ENCODE results near the gene PBX1.

The PBX1 gene

GRCh38 chr1:164673584-164674214 is 114.7 kb downstream of the PBX1 start:
- no peak overlapping the region for H3K4me3 ChIP-seq (ENCODE audit: low read length)
- DNase-seq: no peak
- H3K9ac ChIP-seq (ENCODE audit: low read length): no peak overlapping the region
- no peak overlapping the region for H3K4me2 ChIP-seq (ENCODE audit: low read depth, low read length)
- no peaks in the 10 kb centered on the region for H3K9me3 ChIP-seq (replicated peaks; ENCODE audit: insufficient read depth, low read length)
- no peak overlapping the region for H2AFZ ChIP-seq (ENCODE audit: low read length)
- H3K27ac ChIP-seq (ENCODE audit: low read length): no peak overlapping the region
- H4K20me1 ChIP-seq (ENCODE audit: insufficient read depth, low read length): no peaks in the 10 kb centered on the region
- H3K36me3 ChIP-seq (replicated peaks; ENCODE audit: insufficient read depth, low read length): no peaks in the 10 kb centered on the region
- TF ChIP-seq EZH2phosphoT487 (IDR thresholded peaks at IDR 0.05; ENCODE audit: low read length) (no peak), EZH2 (optimal IDR thresholded peaks at IDR 0.05; ENCODE audit: low read depth, low read length) (no peak)
- TF ChIP-seq, protein P1, sequence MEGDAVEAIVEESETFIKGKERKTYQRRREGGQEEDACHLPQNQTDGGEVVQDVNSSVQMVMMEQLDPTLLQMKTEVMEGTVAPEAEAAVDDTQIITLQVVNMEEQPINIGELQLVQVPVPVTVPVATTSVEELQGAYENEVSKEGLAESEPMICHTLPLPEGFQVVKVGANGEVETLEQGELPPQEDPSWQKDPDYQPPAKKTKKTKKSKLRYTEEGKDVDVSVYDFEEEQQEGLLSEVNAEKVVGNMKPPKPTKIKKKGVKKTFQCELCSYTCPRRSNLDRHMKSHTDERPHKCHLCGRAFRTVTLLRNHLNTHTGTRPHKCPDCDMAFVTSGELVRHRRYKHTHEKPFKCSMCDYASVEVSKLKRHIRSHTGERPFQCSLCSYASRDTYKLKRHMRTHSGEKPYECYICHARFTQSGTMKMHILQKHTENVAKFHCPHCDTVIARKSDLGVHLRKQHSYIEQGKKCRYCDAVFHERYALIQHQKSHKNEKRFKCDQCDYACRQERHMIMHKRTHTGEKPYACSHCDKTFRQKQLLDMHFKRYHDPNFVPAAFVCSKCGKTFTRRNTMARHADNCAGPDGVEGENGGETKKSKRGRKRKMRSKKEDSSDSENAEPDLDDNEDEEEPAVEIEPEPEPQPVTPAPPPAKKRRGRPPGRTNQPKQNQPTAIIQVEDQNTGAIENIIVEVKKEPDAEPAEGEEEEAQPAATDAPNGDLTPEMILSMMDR (IDR thresholded peaks at IDR 0.05; ENCODE audit: low read length): peak; percentile 56
- no peaks in the 10 kb centered on the region for H3K79me2 ChIP-seq (ENCODE audit: low read length)
- no peaks in the 10 kb centered on the region for H3K9me2 ChIP-seq (replicated peaks; ENCODE audit: insufficient read depth, low read length)
- H3K27me3 ChIP-seq (replicated peaks; ENCODE audit: insufficient read depth, low read length): no peaks in the 10 kb centered on the region
- no peaks in the 10 kb centered on the region for H3K4me1 ChIP-seq (ENCODE audit: low read length)
- no peaks in the 10 kb centered on the region for H3F3A ChIP-seq (ENCODE audit: insufficient read depth, low read length)

- Histone ChIP-seq H2AFZ (ENCODE audit: low read length) (no peak overlapping the region), H3K4me3 (ENCODE audit: low read length) (no peak overlapping the region), H3F3A (ENCODE audit: insufficient read depth, low read length) (no peaks in the 10 kb centered on the region), H3K4me1 (ENCODE audit: low read length) (no peaks in the 10 kb centered on the region), H3K4me2 (ENCODE audit: low read depth, low read length) (no peak overlapping the region), H4K20me1 (ENCODE audit: insufficient read depth, low read length) (no peaks in the 10 kb centered on the region), H3K27ac (ENCODE audit: low read length) (no peak overlapping the region), H3K9me3 (replicated peaks; ENCODE audit: insufficient read depth, low read length) (no peaks in the 10 kb centered on the region), H3K9ac (ENCODE audit: low read length) (no peak overlapping the region), H3K27me3 (replicated peaks; ENCODE audit: insufficient read depth, low read length) (no peaks in the 10 kb centered on the region), H3K79me2 (ENCODE audit: low read length) (no peaks in the 10 kb centered on the region), H3K9me2 (replicated peaks; ENCODE audit: insufficient read depth, low read length) (no peaks in the 10 kb centered on the region), H3K36me3 (replicated peaks; ENCODE audit: insufficient read depth, low read length) (no peaks in the 10 kb centered on the region)
- DNase-seq: no peak
- TF ChIP-seq EZH2 (optimal IDR thresholded peaks at IDR 0.05; ENCODE audit: low read depth, low read length): no peak
- TF ChIP-seq EZH2phosphoT487 (IDR thresholded peaks at IDR 0.05; ENCODE audit: low read length): no peak
- TF ChIP-seq, protein P1 (IDR thresholded peaks at IDR 0.05; ENCODE audit: low read length): no peak
Measured at GRCh38 chr1:164675342-164675904, 116.4 kb downstream of the PBX1 start.

GRCh38 chr1:164678136-164678700 is 119.2 kb downstream of the PBX1 start:
- no peak overlapping the region for H3K27ac ChIP-seq (ENCODE audit: low read length)
- no peaks in the 10 kb centered on the region for H3K4me1 ChIP-seq (ENCODE audit: low read length)
- H3K4me3 ChIP-seq (ENCODE audit: low read length): no peak overlapping the region
- H4K20me1 ChIP-seq (ENCODE audit: insufficient read depth, low read length): no peaks in the 10 kb centered on the region
- H2AFZ ChIP-seq (ENCODE audit: low read length): no peak overlapping the region
- H3K27me3 ChIP-seq (replicated peaks; ENCODE audit: insufficient read depth, low read length): no peaks in the 10 kb centered on the region
- H3K36me3 ChIP-seq (replicated peaks; ENCODE audit: insufficient read depth, low read length): no peaks in the 10 kb centered on the region
- TF ChIP-seq EZH2 (optimal IDR thresholded peaks at IDR 0.05; ENCODE audit: low read depth, low read length) (no peak), EZH2phosphoT487 (IDR thresholded peaks at IDR 0.05; ENCODE audit: low read length) (no peak)
- TF ChIP-seq, protein P1 (IDR thresholded peaks at IDR 0.05; ENCODE audit: low read length): no peak
- H3K79me2 ChIP-seq (ENCODE audit: low read length): no peaks in the 10 kb centered on the region
- DNase-seq: no peak
- H3F3A ChIP-seq (ENCODE audit: insufficient read depth, low read length): no peaks in the 10 kb centered on the region
- H3K9me2 ChIP-seq (replicated peaks; ENCODE audit: insufficient read depth, low read length): no peaks in the 10 kb centered on the region
- H3K9me3 ChIP-seq (replicated peaks; ENCODE audit: insufficient read depth, low read length): no peaks in the 10 kb centered on the region
- no peak overlapping the region for H3K4me2 ChIP-seq (ENCODE audit: low read depth, low read length)
- no peak overlapping the region for H3K9ac ChIP-seq (ENCODE audit: low read length)
